Ecto neural progenitor cell (in vitro differentiated cells): Measurements from ENCODE around the gene NUFIP2.
"Not testable (repeated sequence)": the region's sequence is repeated elsewhere in the genome, so short reads cannot be mapped to it uniquely, and the experiment has no call there.

Experiments used
- DNase-seq: peaks from one replicate; pipeline ENCODE4 v3.0.0-alpha.2; 2018; ENCODE audit warnings: low spot score

NUFIP2 gene

DNA sequence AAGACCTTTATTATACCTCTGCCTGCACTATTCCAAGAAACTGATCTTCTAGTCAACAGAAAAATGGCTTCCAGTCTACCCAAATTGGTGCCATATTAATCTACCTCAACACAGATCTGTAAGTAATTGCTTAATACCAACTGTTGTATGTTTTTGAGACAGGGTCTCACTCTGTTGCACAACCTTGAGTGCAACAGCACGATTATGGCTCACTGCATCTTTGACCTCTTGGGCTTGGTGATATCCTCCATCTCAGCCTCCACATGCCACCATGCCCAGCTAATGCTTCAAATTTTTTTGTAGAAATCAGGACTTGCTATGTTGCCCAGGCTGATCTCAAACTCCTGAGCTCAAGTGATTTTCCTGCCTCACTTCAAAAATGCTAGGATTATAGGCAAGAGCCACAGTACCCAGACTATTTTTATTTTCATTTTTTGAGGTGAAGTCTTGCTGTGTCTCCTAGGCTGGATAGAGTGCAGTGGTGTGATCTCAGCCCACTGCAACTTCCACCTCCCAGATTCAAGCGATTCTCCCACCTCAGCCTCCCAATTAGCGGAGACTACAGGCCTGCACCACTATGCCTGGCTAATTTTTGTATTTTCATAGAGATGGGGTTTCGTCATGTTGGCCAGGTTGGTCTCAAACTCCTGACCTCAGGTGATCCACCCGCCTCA is 14.4 kb downstream of the NUFIP2 start:
- no peak for DNase-seq

DNA sequence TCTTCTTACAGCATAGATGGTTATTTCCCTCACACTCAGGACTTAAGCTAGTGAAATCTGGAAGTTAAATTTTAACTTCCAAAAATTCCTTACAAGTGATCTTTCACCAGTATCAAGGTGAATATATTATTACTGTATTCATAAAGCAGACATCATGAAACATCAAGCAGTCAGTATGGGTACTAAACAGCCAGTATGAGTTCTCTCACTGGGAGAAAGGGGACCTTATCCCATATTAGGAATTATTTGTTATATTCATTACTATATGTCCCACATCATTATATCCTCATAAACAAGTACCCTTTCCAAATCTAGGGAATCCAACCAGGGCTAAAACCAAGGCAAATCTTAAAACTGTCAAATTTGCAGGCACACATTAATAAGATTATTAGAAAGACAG is 15.3 kb downstream of the NUFIP2 start:
- no peak for DNase-seq

DNA sequence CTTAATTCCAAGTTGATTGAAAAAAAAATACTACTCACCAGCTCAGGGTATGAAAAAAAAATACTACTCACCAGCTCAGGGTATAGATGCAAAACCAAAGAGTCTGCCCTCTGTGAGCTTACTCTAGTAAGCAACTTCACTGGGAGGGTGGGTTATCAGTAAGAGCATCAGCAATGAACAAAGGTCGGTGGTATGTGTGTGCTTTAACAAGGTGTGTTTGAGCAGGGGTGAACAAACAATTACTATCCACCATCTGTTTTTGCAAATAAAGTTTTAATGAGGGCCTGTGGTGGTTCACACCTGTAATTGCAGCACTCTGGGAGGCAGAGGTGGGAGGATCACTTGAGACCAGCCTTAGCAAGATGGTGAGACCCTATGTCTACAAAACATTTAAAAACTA is 20.0 kb downstream of the NUFIP2 start:
- DNase-seq = no peak

DNA sequence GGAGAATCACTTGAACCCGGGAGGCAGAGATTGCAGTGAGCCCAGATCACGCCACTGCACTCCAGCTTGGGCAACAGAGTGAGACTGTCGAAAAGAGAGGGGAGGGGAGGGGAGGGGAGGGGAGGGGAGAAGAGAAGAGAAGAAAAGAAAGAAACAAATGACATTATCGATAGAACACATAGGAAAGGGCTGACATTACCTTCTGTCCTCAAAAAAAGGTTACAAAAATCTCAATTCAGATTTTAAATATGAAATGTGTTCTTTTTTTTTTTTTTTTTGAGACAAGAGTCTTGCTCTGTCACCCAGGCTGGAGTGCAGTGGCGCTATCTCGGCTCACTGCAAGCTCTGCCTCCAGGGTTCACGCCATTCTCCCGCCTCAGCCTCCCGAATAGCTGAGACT is 22.0 kb downstream of the NUFIP2 start:
- DNase-seq = not testable (repeated sequence)

DNA sequence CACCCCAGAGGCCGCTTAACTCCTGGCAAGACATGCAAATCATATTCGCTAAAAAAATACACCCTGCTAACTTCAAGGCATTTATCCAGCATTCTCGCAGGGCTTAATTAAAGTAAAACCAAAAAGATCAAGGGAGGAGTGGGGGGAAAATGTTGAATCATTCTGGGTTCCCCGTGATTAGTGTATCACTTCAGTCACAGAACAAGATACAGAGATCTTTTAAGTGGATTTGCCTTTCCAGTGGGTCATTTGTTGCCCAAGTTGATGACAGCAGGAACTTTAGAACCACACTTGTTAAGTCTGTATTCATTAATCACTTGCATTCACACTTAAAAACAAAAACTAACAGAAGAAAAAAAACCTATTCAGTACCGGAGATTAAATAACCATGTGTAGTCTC is 30.0 kb downstream of the NUFIP2 start:
- no peak for DNase-seq

DNA sequence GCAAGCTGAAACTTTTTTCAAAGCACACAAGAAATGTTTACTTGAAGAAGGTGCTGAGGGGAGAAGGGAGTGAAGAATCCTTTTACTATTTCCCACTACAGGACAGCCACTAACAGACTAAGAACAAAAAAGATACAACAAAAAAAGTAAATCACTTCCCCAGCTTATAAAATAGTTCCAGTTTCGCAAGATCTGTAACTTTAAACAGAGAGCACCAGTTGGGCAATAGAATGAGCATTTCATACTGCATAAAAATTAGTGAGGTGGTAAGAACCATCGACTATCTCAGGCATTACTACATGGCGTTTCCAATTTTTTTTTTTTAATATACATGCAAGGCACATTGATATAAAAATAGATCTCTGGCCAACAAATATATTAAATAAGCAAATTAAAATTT is 36.2 kb downstream of the NUFIP2 start:
- DNase-seq = no peak

DNA sequence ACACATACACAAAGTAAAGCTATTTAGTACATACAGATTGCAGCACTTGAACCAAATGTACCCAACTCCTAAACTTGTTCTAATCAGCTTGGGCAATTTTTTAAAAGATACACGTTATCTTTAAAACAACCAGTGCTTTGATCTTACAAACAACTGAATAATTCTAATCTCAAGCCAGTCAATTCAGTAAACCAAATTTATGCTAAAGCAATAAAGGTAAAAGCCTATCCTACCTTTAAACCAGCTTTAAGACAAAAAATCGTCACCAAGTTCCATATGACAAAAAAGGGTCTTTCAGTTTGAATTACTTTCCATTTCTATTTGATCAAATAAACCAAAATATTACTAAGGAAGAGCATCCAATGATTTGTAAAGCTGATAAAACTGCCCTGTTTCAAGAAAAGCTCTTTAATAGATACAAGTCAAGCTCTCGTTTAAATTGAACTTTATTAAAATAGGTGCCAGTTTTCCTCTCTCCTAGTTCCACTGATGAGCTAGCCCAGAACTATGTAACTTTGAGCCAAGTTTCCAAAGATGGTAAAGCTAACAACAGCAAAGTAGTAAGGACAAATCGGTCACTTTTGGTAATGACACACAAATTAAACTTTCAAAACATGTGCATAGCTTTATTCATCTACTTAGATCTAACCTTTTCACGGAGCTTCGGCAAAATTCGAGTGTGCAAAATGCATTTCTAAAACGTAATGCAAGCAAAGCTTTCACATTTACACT is 37.0 kb downstream of the NUFIP2 start:
- no peak for DNase-seq

DNA sequence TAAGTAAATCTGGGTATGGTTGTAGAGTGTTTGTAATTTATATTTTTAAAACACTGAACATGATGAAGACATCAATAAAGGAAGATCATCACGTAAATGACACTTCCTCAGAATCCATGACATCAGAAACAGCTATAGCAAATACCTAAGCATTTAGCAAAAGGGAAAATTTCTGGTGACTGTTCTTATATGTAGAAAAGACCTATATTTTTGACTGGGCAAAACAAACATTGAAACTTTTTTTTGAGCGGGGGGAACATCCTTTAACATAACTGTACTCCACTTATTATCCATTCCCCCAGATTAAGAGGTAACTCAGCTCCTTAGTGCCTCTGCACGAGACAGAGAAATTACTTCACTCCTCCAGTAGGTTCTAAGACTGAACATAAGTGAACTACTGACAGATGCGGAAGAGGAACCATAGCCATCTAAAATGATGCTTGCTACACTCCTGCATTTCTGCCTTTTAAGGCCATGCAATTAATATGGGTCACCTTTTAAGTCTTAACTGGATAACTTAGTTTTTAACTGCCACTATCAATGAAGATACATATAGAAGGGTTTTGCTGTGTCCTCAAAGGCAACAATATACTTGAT is 37.9 kb downstream of the NUFIP2 start:
- DNase-seq = no peak

DNA sequence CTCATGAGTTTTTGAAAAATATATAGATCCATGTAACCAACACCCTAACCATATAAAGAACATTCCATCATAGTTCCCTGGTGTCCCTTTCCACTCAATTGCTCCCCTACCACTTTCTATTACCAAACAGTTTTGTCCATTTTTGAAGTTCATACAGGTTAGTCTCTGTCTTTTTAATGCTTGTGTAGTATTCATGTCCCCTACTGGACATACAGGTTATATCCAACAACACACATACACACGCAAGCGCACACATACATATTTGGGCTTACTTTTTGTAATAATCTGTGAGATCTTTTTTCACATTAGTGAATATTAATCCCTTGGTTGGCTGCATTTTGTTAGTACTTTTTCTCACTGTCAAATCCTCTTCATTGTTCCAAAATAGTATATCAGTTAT is 40.9 kb downstream of the NUFIP2 start:
- DNase-seq = no peak

DNA sequence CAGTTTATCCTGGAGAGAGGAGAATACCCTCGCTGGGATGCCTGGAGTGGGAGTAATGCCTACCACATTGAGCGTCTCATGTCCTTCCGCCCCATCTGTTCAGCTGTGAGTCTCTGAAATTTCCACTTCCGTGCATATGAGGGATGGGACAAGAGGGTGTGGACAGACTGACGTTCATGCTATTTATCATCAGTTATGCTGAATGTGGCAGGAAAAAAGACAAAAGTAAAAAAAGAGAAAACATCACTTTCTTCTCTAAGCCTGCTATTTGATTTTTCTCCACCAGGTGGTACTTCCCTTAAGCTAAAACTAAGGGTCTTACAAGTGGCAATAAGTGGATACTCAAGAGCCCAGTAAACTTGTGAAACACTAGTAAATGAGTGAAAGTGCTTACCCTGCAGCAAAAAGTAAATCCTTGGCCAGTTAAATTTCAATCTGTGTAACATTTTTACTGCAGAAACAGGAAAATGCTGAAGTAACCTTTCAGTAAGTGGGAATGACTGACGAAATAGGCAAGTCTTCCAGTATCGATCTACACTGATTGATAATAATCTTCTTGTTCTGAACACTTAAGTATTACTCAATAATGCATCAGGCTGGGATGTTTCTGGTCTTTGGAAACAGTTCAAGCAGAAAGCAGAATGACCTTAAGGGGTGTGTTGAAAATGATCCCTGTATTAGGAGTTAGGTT is 41.7 kb downstream of the NUFIP2 start:
- DNase-seq = no peak

DNA sequence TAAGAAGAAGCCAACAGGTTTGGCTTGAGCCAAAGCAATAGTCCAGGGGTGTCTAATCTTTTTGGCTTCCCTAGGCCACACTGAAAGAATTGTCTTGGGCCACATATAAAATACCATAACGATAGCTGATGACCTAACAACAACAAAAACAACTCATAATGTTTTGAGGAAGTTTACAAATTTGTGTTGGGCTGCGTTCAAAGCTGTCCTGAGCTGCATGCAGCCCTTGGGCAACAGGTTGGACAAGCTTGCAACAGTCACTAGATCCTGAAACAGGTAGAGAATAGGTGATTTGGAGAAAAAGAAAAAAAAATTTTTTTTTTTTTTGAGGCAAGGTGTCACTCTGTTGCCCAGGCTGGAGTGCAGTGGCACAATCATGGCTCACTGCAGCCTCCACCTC is 42.8 kb downstream of the NUFIP2 start:
- DNase-seq = no peak

DNA sequence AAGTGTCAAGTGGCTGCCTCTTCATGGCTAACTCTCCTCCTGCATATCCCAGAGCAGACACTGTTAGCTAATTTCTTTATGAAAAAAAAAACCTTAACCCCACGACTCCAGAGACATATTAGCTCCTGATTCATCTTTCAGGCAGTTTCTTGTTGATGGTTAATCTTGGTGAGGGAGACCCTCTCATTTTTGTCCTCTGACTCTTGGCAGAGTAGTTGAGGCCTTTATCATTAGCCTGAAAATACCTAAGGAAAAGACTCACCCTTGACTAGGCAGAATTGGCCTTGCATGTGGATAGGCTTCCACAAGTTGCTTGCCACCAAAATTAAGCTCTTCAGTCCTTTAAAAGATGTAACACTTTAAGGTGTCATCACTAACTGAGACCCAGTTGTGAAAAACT is 43.3 kb downstream of the NUFIP2 start:
- DNase-seq = no peak

DNA sequence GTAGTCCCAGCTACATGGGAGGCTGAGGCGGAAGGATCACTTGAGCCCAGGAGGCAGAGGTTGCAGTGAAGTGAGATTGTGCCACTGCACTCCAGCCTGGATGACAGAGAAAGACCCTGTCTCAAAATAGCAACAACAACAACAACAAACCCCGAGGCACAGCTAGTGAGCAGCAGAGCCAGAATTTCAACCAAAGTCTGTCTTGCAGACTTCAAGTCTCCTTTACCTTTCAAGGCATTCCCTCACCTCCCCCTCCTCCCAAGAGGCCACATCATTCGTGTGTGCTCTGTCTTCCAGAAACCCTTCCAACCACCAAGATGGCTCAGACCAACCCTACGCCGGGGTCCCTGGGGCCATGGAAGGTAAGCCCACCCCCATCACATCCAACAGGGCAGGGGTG is 45.1 kb downstream of the NUFIP2 start:
- DNase-seq = no peak

DNA sequence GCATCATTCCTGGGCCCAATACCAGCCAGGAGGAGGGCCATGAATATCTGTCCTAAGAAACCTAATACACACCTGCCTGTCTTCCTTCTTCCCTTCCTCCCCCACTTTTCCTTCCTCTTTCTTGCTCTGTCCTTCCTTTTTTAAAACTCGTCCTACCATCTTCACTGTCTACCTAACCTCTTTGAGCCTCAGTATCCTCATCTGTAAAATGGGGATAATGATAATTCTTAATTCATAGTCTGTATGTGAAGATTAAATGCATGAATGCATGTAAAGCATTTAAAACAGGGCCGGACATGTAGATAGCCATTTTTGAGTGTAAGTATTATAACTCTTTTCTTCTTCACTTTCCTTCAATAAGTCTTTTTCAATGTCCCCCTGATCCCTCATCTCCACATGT is 46.7 kb downstream of the NUFIP2 start:
- no peak for DNase-seq

DNA sequence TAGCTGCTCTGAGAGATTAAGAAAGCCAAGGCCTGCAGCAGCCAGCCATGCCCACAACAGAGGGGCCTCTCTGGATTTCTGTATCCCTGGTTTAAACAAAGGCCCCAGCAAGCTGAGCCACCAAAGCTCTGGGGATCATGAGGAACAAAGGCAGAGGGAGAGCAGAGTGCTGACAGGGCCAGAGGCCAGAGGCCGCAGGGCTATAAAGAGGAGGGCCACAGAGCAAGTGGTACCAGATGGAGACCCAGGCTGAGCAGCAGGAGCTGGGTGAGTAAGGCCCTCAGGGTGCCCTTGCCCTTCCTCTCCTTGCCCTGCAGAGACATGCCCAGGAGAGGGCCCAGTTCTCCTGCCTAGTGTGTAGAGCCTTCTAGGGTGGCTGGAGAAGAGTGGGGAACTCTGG is 47.3 kb downstream of the NUFIP2 start, which contains the start of gene CRYBA1:
Gene CRYBA1, plus strand, starts transcription at position 232 of the 400 bp plus-strand sequence. Its CDS starts 5 bp downstream, at position 237.
- peak; percentile 79 for DNase-seq

DNA sequence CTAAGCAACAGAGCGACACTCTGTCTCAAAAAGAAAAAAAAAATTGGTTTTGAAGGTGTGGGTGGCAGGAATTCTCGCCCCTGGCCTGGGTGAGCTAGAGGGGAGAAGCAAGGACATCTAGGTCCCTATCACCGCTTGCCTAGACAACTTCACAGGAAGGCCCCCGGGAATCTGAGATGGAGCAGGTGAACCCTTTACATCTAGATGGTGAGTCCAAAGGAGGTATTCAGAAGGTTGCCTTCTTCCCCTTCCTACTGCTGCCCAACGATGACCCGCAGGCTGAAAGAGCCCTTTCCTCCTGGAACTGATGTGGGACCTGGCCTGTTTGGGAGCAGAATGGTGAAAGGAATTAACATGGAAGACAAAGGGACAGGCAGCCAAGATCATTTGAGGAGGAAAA is 48.5 kb downstream of the NUFIP2 start:
- no peak for DNase-seq

DNA sequence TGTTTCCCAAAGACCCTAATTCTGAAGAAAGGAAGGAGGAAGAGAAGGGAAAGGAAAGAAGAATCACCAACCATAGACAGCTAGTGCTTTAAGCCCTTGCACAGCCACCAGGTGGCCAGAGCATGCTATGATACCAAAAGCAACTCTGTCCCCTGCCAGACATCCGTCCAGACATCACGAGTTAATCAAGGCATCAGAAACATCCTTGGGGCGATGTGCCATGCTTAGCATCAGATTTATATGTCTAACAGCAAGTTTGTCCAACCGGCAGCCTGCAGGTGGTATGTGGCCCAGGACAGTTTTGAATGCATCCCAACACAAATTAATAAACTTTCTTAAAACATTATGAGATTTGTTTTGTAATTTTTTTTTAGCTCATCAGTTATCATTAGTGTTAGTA is 50.2 kb downstream of the NUFIP2 start:
- no peak for DNase-seq

DNA sequence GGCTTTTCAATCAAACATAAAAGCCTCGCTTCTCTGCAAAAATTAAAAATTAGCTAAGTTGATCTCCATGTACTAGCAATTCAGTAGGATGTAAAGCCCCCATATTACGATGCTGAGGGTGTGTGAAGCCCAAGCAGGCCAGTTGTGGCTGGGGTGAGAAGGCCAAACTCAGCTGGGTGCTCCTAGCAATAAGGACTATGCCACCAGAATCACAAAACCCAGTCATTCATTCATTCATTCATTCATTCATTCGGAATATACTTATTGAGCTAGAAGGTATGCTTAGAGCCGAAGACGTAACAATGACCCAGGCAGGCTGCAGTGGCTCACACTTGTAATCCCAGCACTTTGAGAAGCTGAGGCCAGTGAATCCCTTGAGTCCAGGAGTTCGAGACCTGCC is 51.2 kb downstream of the NUFIP2 start:
- DNase-seq = no peak

DNA sequence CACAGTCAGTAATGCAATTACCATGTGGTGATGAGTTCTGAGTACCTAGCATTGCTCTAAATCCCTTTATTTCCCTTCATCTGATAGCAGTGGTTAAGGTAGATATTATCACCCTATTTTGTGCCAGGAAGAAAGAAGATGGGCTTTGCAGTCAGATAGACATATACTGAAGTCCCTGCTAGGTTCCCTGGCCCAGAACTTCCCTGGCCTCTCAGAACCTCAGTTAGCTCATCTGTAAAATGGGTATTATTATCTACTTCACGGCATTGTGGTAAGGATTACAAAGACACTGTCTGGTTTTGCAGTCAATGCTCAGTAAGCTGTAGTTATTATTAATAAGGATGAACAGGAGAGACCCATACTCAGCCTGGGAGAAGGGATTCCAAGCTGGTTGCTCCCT is 51.9 kb downstream of the NUFIP2 start:
- no peak for DNase-seq

DNA sequence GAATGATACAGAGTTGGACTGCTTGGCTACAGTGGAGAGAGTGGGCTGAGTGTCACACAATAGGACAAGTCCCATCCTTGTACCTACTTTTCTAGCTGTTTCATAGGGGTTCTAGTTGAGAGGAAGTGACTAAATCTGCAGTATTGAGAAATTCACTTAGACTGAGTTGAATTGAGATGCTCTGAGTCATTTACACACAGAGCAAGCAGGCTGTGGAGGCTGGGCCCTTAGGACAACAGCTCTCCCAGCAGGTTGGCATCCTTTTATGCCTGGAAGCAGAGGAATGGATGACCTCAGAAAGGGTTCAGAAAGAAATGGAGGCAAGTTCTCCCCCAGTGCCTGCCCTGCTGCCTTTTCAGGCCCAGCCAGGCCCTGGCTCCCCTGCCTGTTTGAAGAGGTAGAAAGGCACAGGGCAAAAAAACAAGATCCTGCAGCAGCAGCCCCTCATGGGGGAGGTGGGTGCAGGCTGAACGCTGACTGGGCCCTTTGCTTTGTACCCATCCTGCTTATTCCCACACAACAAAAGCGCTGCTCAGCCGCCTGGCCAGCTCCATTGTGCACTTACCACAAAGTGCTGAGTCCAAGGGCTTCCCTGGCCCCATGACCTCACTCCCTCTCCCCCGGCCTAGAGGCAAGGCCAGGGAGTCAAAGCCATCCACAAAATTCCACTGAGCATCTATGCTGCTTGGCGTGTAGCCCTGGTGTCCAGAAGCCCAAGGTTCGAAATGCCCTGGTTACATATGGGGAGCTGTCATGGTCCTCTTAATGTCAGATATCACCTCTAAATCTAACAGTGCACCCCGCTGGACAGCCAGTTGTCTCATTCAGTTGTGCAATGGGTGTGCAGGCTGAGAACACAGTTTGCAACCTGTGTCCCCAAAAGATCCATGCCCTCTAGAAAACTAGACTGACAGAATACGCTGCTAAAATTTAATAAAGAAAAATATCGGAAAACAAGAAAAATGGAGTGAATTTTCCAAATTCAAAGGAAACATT is 52.7 kb downstream of the NUFIP2 start:
- DNase-seq = peak; percentile 79

DNA sequence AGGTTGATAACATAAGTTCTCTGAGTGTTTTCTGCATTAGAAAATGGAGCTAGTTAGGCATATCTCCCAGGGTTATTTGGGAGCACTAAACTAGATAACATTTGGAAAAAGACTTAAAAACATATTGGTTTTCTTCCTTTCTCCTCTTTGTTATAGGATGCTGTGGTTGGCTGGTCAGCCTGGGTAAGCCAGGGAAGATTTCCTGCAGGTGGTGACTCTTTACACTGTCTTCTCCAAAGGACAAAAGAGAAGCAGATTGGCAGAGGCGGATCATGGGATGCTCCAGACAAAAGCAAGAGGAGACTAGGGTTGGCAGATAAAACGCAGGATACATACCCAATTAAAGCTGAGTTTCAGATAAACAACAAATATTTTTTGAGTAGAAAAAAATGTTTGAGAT is 53.5 kb downstream of the NUFIP2 start:
- DNase-seq = no peak
